Ishikawa (cell line): ENCODE measurements around the gene CCDC169.

ENCODE experiments used
- CEBPB ChIP-seq: IDR thresholded peaks from 2 replicates; pipeline ENCODE4 v1.6.1; 2012
- CREB1 ChIP-seq: IDR thresholded peaks from 2 replicates; pipeline ENCODE4 v1.6.1; 2012; ENCODE audit warnings: low read depth
- EGR1 ChIP-seq: IDR thresholded peaks from 2 replicates; pipeline ENCODE4 v1.6.1; 2012
- EP300 ChIP-seq: IDR thresholded peaks from 2 replicates; pipeline ENCODE4 v1.6.1; 2012; ENCODE audit warnings: borderline replicate concordance
- FOXM1 ChIP-seq: IDR thresholded peaks from 2 replicates; pipeline ENCODE4 v1.6.1; 2012; ENCODE audit warnings: low read depth, borderline replicate concordance
- NFIC ChIP-seq: IDR thresholded peaks from 2 replicates; pipeline ENCODE4 v1.6.1; 2012
- RAD21 ChIP-seq: IDR thresholded peaks from 2 replicates; pipeline ENCODE4 v1.6.1; 2012; ENCODE audit warnings: low read depth
- TAF1 ChIP-seq: IDR thresholded peaks from 2 replicates; pipeline ENCODE4 v1.6.1; 2012; ENCODE audit warnings: low read depth, mild to moderate bottlenecking
- TCF12 ChIP-seq: IDR thresholded peaks from 2 replicates; pipeline ENCODE4 v1.6.1; 2012; ENCODE audit warnings: low read depth
- TEAD4 ChIP-seq: IDR thresholded peaks from 2 replicates; pipeline ENCODE4 v1.6.1; 2012
- USF1 ChIP-seq: IDR thresholded peaks from 2 replicates; pipeline ENCODE4 v1.6.1; 2012
- YY1 ChIP-seq: IDR thresholded peaks from 2 replicates; pipeline ENCODE4 v1.6.1; 2012; ENCODE audit warnings: low read depth
- ZBTB7A ChIP-seq: IDR thresholded peaks from 2 replicates; pipeline ENCODE4 v1.6.1; 2012; ENCODE audit warnings: low read depth
- TF ChIP-seq, protein P1 (sequence below): IDR thresholded peaks from 2 replicates; pipeline ENCODE4 v1.6.1; 2012
- TF ChIP-seq, protein P2 (sequence below): IDR thresholded peaks from 2 replicates; pipeline ENCODE4 v1.6.1; 2012; ENCODE audit warnings: low read depth, mild to moderate bottlenecking

The CCDC169 gene

GRCh38 chr13:36313047-36313969 is 15.7 kb upstream of the CCDC169 start:
- TF ChIP-seq TAF1 (no peak), ZBTB7A (no peak), EGR1 (no peak), TEAD4 (no peak), YY1 (no peak), FOXM1 (no peak), NFIC (no peak), CEBPB (no peak), EP300 (no peak)
- TF ChIP-seq, protein P1, sequence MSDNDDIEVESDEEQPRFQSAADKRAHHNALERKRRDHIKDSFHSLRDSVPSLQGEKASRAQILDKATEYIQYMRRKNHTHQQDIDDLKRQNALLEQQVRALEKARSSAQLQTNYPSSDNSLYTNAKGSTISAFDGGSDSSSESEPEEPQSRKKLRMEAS = no peak

DNA sequence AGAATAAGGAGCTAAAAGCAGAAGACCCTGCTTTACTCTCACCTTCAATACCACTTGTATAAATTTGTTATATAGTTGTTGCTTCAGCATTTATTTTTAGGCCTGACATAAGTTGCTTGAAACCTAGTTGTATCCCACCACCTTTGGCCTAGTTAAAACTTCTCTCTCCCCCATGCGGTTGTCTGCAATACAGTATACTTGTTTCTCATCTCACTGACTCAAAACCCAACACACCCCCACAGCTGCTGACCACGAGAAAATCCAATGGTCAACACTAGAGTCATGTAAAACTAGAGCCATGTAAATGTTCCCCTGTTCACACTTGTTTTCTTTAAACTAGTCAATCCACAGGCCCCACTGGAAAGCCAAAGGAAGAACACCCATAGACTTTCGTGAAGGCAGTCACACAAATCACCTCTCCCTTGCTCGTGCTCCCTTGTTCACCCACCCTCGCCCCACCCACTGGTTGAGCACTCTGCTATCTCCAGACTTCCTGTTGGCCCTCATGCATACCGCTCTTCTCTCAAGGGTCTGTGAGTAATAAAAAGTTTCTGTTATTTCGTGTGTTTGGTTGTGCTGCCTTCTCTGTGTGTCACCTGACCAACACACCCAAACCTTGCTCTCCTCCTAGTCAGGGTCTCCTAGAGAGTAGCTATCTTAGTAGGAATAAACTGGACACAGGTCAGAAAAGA is 12.9 kb upstream of the CCDC169 start:
- TF ChIP-seq ZBTB7A = no peak
- TF ChIP-seq, protein P1 = no peak
- TF ChIP-seq CREB1 = no peak
- no peak for TF ChIP-seq USF1

DNA sequence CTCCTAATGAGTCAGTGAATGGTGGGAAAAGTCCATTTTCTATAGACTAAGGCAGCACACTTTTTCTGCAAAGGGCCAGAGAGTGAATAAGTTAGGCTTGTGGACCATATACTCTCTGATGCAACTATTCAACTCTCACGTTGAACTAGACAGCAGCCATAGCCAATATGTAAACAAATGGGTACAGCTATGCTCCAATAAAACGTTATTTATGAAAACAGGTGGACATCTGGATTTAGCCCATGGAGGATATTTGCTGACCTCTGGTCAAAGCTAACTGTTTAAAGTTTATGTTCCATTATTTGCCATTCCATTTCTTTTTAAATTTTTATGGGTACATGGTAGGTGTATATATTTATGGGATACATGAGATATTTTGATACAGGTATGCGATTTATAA is 4.7 kb upstream of the CCDC169 start:
- TF ChIP-seq FOXM1 (no peak), CEBPB (no peak), ZBTB7A (no peak), EP300 (no peak), YY1 (no peak), TEAD4 (no peak), TCF12 (no peak), RAD21 (no peak), USF1 (no peak), EGR1 (no peak), NFIC (no peak), TAF1 (no peak), CREB1 (no peak)
- TF ChIP-seq, protein P1 = no peak
- TF ChIP-seq, protein P2, sequence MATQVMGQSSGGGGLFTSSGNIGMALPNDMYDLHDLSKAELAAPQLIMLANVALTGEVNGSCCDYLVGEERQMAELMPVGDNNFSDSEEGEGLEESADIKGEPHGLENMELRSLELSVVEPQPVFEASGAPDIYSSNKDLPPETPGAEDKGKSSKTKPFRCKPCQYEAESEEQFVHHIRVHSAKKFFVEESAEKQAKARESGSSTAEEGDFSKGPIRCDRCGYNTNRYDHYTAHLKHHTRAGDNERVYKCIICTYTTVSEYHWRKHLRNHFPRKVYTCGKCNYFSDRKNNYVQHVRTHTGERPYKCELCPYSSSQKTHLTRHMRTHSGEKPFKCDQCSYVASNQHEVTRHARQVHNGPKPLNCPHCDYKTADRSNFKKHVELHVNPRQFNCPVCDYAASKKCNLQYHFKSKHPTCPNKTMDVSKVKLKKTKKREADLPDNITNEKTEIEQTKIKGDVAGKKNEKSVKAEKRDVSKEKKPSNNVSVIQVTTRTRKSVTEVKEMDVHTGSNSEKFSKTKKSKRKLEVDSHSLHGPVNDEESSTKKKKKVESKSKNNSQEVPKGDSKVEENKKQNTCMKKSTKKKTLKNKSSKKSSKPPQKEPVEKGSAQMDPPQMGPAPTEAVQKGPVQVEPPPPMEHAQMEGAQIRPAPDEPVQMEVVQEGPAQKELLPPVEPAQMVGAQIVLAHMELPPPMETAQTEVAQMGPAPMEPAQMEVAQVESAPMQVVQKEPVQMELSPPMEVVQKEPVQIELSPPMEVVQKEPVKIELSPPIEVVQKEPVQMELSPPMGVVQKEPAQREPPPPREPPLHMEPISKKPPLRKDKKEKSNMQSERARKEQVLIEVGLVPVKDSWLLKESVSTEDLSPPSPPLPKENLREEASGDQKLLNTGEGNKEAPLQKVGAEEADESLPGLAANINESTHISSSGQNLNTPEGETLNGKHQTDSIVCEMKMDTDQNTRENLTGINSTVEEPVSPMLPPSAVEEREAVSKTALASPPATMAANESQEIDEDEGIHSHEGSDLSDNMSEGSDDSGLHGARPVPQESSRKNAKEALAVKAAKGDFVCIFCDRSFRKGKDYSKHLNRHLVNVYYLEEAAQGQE = no peak

GRCh38 chr13:36298535-36299068 is 988 bp upstream of the CCDC169 start:
- TF ChIP-seq NFIC (no peak), CREB1 (no peak)
- TF ChIP-seq, protein P2 = no peak

GRCh38 chr13:36294096-36294495 is 3.5 kb downstream of the CCDC169 start:
- TF ChIP-seq RAD21 (no peak), TEAD4 (no peak), YY1 (no peak), CEBPB (no peak), TCF12 (no peak), NFIC (no peak), EGR1 (no peak), ZBTB7A (no peak), FOXM1 (no peak), TAF1 (no peak), EP300 (no peak), USF1 (no peak), CREB1 (no peak)
- TF ChIP-seq, protein P2 = no peak
- TF ChIP-seq, protein P1 = no peak
